Upper lobe of right lung (tissue), 1 donor: ENCODE measurements around the gene CPT1A. TPM values are rescaled to one million over a fixed set of nuclear protein-coding genes. Genes with fewer than 3 reads are reported as not detected.

Experiments used
- ATAC-seq: fragments of 200-7000 bp; cut with Tn5 transposase; one replicate; pipeline ENCODE4 v1.9.1; 2020; ENCODE audit warnings: mild to moderate bottlenecking, moderate library complexity
- DNase-seq: peaks from one replicate; pipeline ENCODE4 v3.0.0-alpha.2; 2020
- H3K27ac ChIP-seq: fragments of 200-600 bp; one replicate; pipeline ENCODE4 v1.8.0; 2022
- H3K27me3 ChIP-seq: fragments of 200-600 bp; one replicate; pipeline ENCODE4 v1.8.0; 2022; ENCODE audit warnings: mild to moderate bottlenecking
- H3K36me3 ChIP-seq: fragments of 200-600 bp; one replicate; pipeline ENCODE4 v1.8.0; 2022
- H3K4me1 ChIP-seq: fragments of 200-600 bp; one replicate; pipeline ENCODE4 v1.8.0; 2022
- H3K4me3 ChIP-seq: fragments of 200-600 bp; one replicate; pipeline ENCODE4 v1.8.0; 2022; ENCODE audit warnings: mild to moderate bottlenecking
- H3K9me3 ChIP-seq: fragments of 200-600 bp; one replicate; pipeline ENCODE4 v1.8.0; 2022
- CTCF ChIP-seq: fragments of 200-600 bp; IDR thresholded peaks from one replicate; pipeline ENCODE4 v1.8.0; 2022; ENCODE audit warnings: antibody characterized with exemption
- intact Hi-C: fragments of 100-400 bp; cut with DNase I; formaldehyde crosslinking; loops from one replicate; pipeline ENCODE4 v1.11.0; 2022
- total RNA-seq: library from RNA; stranded (reverse); fragmentation: NEBNext Ultra II Directional; extraction: Animal tissue kit (Norgen Biotek cat#: 25700); gene quantifications from one replicate; pipeline ENCODE4 v1.2.1, GENCODE V29; 2021
- donor health status: DM: no; HTN: yes; CAD: no; lungs with severe emphysema.

CPT1A gene
- total RNA-seq, 1 donor from 2014 or later = 76.4 TPM

GRCh38 chr11:68775951-68776388 is 65.7 kb downstream of the CPT1A start:
- Histone ChIP-seq H3K27ac (no peak overlapping the region), H3K4me3 (no peak overlapping the region), H3K4me1 (no peaks in the 10 kb centered on the region), H3K27me3 (no peaks in the 10 kb centered on the region), H3K36me3 (peaks cover 100% of the 10 kb centered on the region), H3K9me3 (no peaks in the 10 kb centered on the region)
- intact Hi-C loops = no loop called here
- ATAC-seq (no peak), DNase-seq (no peak)
- TF ChIP-seq CTCF = no peak

- H3K4me3 ChIP-seq = no peak overlapping the region
- ATAC-seq (no peak), DNase-seq (no peak)
- intact Hi-C loops = no loop called here
- H3K4me1 ChIP-seq = no peaks in the 10 kb centered on the region
- no peak for TF ChIP-seq CTCF
- no peaks in the 10 kb centered on the region for H3K9me3 ChIP-seq
- peaks cover 100% of the 10 kb centered on the region for H3K36me3 ChIP-seq
- H3K27ac ChIP-seq = no peak overlapping the region
- H3K27me3 ChIP-seq = no peaks in the 10 kb centered on the region
Measured at GRCh38 chr11:68774194-68774585, 67.5 kb downstream of the CPT1A start.

GRCh38 chr11:68773521-68774193 is 68.1 kb downstream of the CPT1A start:
- ATAC-seq = peak; percentile 27

GRCh38 chr11:68772936-68773335 is 68.8 kb downstream of the CPT1A start:
- Histone ChIP-seq H3K4me3 (no peak overlapping the region), H3K9me3 (no peaks in the 10 kb centered on the region), H3K27me3 (no peaks in the 10 kb centered on the region), H3K27ac (no peak overlapping the region), H3K4me1 (no peaks in the 10 kb centered on the region), H3K36me3 (peaks cover 99% of the 10 kb centered on the region)
- no peak for DNase-seq
- TF ChIP-seq CTCF = no peak
- ATAC-seq = no peak
- intact Hi-C loops = no loop called here

More at GRCh38 chr11:68773521-68774193, 68.1 kb downstream of the CPT1A start:
- Histone ChIP-seq H3K36me3 (peaks cover 100% of the 10 kb centered on the region), H3K9me3 (no peaks in the 10 kb centered on the region), H3K27ac (no peak overlapping the region), H3K27me3 (no peaks in the 10 kb centered on the region), H3K4me1 (no peaks in the 10 kb centered on the region), H3K4me3 (no peak overlapping the region)
- DNase-seq = no peak
- intact Hi-C loops = no loop called here
- TF ChIP-seq CTCF = no peak

- TF ChIP-seq CTCF = no peak
- Histone ChIP-seq H3K9me3 (no peaks in the 10 kb centered on the region), H3K36me3 (peaks cover 99% of the 10 kb centered on the region), H3K27me3 (no peaks in the 10 kb centered on the region), H3K4me1 (no peaks in the 10 kb centered on the region), H3K4me3 (no peak overlapping the region), H3K27ac (no peak overlapping the region)
- ATAC-seq = no peak
- intact Hi-C loops = no loop called here
- no peak for DNase-seq
Measured at GRCh38 chr11:68770781-68771180, 70.9 kb downstream of the CPT1A start.

- no peak for DNase-seq
- TF ChIP-seq CTCF = no peak
- Histone ChIP-seq H3K9me3 (no peaks in the 10 kb centered on the region), H3K27ac (no peak overlapping the region), H3K27me3 (no peaks in the 10 kb centered on the region), H3K36me3 (peaks cover 96% of the 10 kb centered on the region), H3K4me1 (no peaks in the 10 kb centered on the region), H3K4me3 (no peak overlapping the region)
- intact Hi-C loops = no loop called here
- no peak for ATAC-seq
Measured at GRCh38 chr11:68767672-68768071, 74.0 kb downstream of the CPT1A start.
